Ureter (tissue), 1 donor: ENCODE measurements around the gene LRP2BP. TPM values are rescaled to one million over a fixed set of nuclear protein-coding genes. Genes with fewer than 3 reads are reported as not detected.

Source experiments
- DNase-seq: peaks from one replicate; pipeline ENCODE4 v3.0.0-alpha.2; 2020; ENCODE audit warnings: low spot score
- total RNA-seq: library from RNA; stranded (reverse); gene quantifications from one replicate; pipeline ENCODE4 v1.2.4, GENCODE V29; 2023
- donor health status: DM: yes; HTN: yes; CAD: no.

The LRP2BP gene
- total RNA-seq, 1 donor from 2014 or later = 2.1 TPM

GRCh38 chr4:185395956-185396723 lies 416 bp upstream of the LRP2BP start:
- peak; percentile 98 for DNase-seq

GRCh38 chr4:185394568-185395237 lies 1.0 kb downstream of the LRP2BP start:
- DNase-seq = no peak

GRCh38 chr4:185392156-185392555 lies 3.6 kb downstream of the LRP2BP start:
- DNase-seq = no peak

GRCh38 chr4:185390941-185391340 lies 4.8 kb downstream of the LRP2BP start:
- DNase-seq = no peak

- no peak for DNase-seq
Observed at GRCh38 chr4:185387957-185388356, 7.8 kb downstream of the LRP2BP start.

- no peak for DNase-seq
Observed at GRCh38 chr4:185384930-185385331, 10.8 kb downstream of the LRP2BP start.

- DNase-seq = no peak
Observed at GRCh38 chr4:185384061-185384460, 11.7 kb downstream of the LRP2BP start.

- DNase-seq = peak; percentile 59
Observed at GRCh38 chr4:185383451-185383850, 12.3 kb downstream of the LRP2BP start.

GRCh38 chr4:185382754-185383153 lies 13.0 kb downstream of the LRP2BP start:
- no peak for DNase-seq

- DNase-seq = no peak
Observed at GRCh38 chr4:185381288-185382196, 14.2 kb downstream of the LRP2BP start.

GRCh38 chr4:185380320-185380719 lies 15.4 kb downstream of the LRP2BP start:
- no peak for DNase-seq

GRCh38 chr4:185379326-185380295 lies 16.1 kb downstream of the LRP2BP start:
- no peak for DNase-seq

GRCh38 chr4:185378264-185378663 lies 17.5 kb downstream of the LRP2BP start:
- no peak for DNase-seq

GRCh38 chr4:185374573-185374972 lies 21.2 kb downstream of the LRP2BP start:
- no peak for DNase-seq

GRCh38 chr4:185374027-185374426 lies 21.7 kb downstream of the LRP2BP start:
- DNase-seq = no peak

GRCh38 chr4:185371702-185372101 lies 24.0 kb downstream of the LRP2BP start:
- no peak for DNase-seq

- no peak for DNase-seq
Observed at GRCh38 chr4:185370268-185370949, 25.3 kb downstream of the LRP2BP start.

- no peak for DNase-seq
Observed at GRCh38 chr4:185369731-185370130, 26.0 kb downstream of the LRP2BP start.

- no peak for DNase-seq
Observed at GRCh38 chr4:185364886-185365285, 30.8 kb downstream of the LRP2BP start.

GRCh38 chr4:185363251-185363650 lies 32.5 kb downstream of the LRP2BP start:
- DNase-seq = no peak
